Measurements from ENCODE around the gene ANKRD24.

Gene ANKRD24

DNA sequence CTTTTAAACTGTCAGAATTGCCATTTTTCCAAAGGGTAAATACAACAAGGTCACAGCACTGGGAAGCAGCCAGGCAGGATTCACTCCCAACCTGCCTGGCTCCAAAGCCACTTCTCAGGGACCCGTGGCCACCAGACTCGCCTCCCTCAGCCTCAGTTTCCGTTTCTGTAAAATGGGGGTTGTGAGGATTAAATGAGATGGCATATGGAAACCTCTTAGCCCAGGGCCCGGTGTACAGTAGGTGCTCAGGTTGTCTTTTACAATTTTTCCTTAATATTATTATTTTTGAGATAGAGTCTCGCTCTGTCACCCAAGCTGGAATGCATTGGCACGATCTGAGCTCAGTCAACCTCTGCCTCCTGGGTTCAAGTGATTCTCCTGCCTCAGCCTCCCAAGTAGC, 74.5 kb downstream of the ANKRD24 start:
- Histone ChIP-seq H3K27ac (replicated peaks) (no peak overlapping the region), H3K27me3 (ENCODE audit: insufficient read depth, poor library complexity, severe bottlenecking) (no peaks in the 10 kb centered on the region), H3K4me3 (replicated peaks; ENCODE audit: insufficient read depth, low read length) (no peak overlapping the region)
- DNase-seq (ENCODE audit: low read depth in 1 of 2, low spot score in 1 of 2) = no peak
- no peak for TF ChIP-seq GABPA (IDR thresholded peaks at IDR 0.05; ENCODE audit: low read depth)
- TF ChIP-seq SPI1 (IDR thresholded peaks at IDR 0.05; ENCODE audit: borderline replicate concordance, low read depth) = no peak
- no peak for TF ChIP-seq POLR2AphosphoS5 (IDR thresholded peaks at IDR 0.05; ENCODE audit: low read depth)
- no peak for TF ChIP-seq CTCF (IDR thresholded peaks at IDR 0.05; ENCODE audit: insufficient read depth, low read length)
- no peak for TF ChIP-seq REST (IDR thresholded peaks at IDR 0.05; ENCODE audit: insufficient replicate concordance, low read depth)

DNA sequence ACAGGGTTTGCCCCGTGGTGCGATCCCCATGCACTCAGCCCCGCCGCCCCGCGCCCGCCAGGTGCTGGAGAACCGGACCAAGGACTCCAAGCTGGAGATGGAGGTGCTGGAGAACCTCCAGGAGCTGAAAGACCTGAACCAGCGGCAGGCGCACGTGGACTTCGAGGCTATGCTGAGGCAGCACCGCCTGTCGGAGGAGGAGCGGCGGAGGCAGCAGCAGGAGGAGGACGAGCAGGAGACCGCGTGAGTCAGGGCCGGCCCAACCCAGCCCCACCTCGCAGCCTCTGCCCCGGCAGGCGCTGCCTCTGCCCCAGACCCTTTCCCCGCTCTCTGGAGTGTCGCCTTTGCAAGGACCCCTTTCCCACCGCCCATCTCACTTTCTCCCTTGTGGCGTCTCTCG, 75.7 kb downstream of the ANKRD24 start:
- Histone ChIP-seq H3K27me3 (ENCODE audit: insufficient read depth, poor library complexity, severe bottlenecking) (no peaks in the 10 kb centered on the region), H3K4me3 (replicated peaks; ENCODE audit: insufficient read depth, low read length) (no peak overlapping the region), H3K27ac (replicated peaks) (no peak overlapping the region)
- DNase-seq (ENCODE audit: low read depth in 1 of 2, low spot score in 1 of 2) = no peak
- no peak for TF ChIP-seq CTCF (IDR thresholded peaks at IDR 0.05; ENCODE audit: insufficient read depth, low read length)
- TF ChIP-seq GABPA (IDR thresholded peaks at IDR 0.05; ENCODE audit: low read depth) = no peak
- TF ChIP-seq POLR2AphosphoS5 (IDR thresholded peaks at IDR 0.05; ENCODE audit: low read depth) = no peak
- TF ChIP-seq REST (IDR thresholded peaks at IDR 0.05; ENCODE audit: insufficient replicate concordance, low read depth) = no peak
- no peak for TF ChIP-seq SPI1 (IDR thresholded peaks at IDR 0.05; ENCODE audit: borderline replicate concordance, low read depth)

DNA sequence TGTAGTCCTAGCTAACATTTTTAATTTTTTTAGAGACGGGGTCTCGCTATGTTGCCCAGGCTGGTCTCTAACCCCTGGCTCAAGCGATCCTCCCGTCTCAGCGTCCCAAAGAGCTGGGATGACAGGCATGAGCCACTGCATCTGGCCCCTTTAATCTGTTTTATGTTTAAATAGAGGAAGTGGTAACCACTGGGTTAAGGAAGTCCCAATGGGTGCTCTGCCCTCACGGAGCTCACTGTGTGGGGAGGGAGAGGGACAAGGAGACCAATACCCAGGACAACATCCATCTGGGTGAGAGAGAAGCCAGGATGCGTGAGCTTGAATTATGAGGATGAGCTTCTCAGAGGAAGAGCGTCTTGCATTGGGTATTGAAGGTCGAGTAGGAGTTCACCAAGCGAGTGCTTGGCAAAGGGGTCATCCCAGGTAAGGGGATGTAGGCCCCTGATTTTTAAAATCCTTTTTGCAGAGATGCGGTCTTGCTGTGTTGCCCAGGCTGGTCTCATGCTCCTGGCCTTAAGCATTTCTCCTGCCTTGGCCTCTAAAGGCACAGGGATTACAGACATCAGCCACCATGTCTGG, 78.2 kb downstream of the ANKRD24 start:
- Histone ChIP-seq H3K4me3 (replicated peaks; ENCODE audit: insufficient read depth, low read length) (no peak overlapping the region), H3K27me3 (ENCODE audit: insufficient read depth, poor library complexity, severe bottlenecking) (no peaks in the 10 kb centered on the region), H3K27ac (replicated peaks) (no peak overlapping the region)
- no peak for TF ChIP-seq GABPA (IDR thresholded peaks at IDR 0.05; ENCODE audit: low read depth)
- peak; percentile 97 for TF ChIP-seq SPI1 (IDR thresholded peaks at IDR 0.05; ENCODE audit: borderline replicate concordance, low read depth)
- 0 out of 2 replicates have a peak, but pooled peaks have one; percentile 21 for TF ChIP-seq POLR2AphosphoS5 (IDR thresholded peaks at IDR 0.05; ENCODE audit: low read depth)
- TF ChIP-seq CTCF (IDR thresholded peaks at IDR 0.05; ENCODE audit: insufficient read depth, low read length) = no peak
- no peak for TF ChIP-seq REST (IDR thresholded peaks at IDR 0.05; ENCODE audit: insufficient replicate concordance, low read depth)
- peak in 1 of 2 experiments; percentile 68 for DNase-seq (ENCODE audit: low read depth in 1 of 2, low spot score in 1 of 2)

Measured in HL-60 (cell line).